ENCODE measurements around the gene ADCY10. TPM values are rescaled to one million over a fixed set of nuclear protein-coding genes. Genes with fewer than 3 reads are reported as not detected.
"Not testable (repeated sequence)": the region's sequence is repeated elsewhere in the genome, so short reads cannot be mapped to it uniquely, and the experiment has no call there.

ADCY10 gene
- total RNA-seq, 2 experiments from 2014 or later = not detected

DNA sequence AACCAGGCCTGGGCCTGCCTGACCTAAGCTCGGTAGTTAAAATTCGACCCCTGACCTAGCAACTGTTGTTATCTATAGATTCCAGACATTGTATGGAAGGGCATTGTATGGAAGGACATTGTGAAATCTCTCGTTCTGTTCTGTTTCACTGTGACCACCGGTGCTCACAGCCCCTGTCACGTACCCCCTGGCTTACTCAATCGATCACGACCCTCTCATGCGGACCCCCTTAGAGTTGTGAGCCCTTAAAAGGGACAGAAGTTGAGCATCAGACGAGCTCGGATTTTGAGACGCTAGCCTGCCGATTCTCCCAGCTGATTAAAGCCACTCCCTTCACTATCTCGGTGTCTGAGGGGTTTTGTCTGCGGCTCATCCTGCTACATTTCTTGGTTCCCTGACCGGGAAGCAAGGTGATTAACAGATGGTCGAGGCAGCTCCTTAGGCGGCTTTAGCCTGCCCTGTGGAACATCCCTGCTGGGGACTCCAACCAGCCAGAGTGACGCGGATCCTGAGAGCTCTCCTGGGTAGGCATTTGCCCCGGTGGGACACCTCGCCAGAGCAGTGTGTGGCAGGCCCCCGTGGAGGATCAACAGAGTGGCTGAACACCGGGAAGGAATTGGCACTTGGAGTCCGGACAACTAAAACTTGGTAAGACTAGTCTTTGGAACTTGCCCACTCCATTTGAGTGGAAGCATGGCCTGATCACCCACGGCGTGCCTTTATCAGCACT is 50.6 kb downstream of the ADCY10 start:
- POLR2A ChIA-PET, CTCF ChIA-PET: not testable (repeated sequence)

DNA sequence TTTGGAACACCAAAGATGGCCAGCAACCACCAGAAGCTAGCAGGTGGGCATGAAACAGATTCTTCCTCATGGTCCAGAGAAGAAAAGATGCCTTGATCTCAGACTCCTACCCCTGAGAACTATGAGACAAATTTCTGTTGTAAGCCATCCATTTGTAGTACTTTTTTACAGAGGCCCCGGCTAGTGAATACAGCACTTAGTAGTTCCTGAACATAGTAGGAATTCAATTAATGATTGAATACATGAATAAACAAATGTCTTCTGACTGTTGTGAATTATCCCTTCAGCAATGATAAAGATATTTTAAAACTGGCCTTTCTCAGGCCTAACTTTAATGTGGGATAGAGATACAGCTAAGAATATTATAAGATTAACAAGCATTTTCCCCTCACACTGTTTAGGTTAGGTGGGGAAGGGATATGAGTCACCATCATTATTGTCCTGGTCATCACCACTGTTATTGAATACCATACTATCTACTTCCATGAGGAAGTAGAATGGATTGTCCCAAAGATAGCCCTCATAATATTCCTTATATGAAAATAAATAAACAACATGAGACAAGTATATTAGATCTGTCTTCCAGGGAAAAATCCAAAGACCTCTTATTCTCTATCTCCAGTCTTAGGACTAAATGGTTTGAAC is 51.4 kb downstream of the ADCY10 start:
- ChIA-PET CTCF (no interaction called here), POLR2A (no interaction called here)

DNA sequence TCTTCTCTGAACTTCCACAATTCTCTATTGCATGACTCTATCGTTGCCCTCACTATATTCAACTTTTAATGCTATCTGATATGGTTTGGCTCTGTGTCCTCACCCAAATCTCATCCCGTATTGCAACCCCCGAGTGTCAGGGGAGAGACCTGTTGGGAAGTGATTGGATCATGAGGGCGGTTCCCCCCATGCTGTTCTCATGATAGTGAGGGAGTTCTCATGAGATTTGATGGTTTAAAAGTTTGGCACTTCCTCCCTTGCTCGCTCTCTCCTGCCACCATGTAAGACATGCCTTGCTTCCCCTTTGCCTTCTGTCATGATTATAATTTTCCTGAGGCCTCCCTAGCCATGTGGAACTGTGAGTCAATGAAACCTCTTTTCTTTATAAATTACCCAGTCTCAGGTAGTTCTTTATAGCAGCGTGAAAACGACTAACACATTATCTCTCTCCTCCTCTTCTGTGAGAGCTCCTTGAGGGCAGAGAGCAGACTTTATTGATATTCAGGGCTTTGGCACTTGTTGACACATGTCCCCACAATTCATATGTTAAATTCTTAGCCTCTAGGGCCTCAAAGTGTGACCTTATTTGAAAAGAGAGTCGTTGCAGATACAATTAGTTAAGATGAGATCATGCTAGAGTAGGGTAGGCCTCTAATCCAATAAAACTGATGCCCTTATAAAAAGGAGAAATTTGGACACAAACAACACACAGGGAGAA is 52.1 kb downstream of the ADCY10 start:
- ChIA-PET CTCF (no interaction called here), POLR2A (no interaction called here)

DNA sequence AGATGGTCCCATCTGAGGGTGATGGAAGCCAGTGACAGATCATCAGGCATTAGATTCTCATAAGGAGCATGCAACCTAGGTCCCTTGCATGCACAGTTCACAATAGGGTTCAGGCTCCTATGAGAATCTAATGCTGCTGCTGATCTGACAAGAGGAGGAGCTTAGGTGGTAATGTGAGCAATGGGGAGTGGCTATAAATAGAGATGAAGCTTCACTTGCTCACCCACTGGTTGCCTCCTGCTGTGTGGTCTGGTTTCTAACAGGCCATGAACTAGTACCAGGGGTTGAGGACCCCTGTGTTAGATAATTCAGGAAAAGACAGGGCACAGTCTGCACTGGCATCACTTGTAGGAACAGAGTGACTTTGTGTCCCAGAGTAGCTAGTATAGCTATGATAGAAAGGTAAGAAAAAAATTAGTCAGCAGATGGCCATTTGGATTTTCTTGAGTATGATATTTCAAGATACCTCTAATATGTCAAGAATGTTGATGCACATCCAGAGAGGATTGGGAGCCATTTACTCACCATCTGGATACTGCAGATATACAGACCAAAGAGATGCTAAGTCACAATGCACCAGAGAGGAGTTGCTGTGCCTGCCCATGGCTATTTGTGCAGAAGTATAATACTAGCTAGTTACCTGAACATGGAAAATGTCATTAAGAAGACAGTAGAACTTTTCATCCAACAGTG is 53.6 kb downstream of the ADCY10 start:
- CTCF ChIA-PET = no interaction called here
- POLR2A ChIA-PET = no interaction called here

DNA sequence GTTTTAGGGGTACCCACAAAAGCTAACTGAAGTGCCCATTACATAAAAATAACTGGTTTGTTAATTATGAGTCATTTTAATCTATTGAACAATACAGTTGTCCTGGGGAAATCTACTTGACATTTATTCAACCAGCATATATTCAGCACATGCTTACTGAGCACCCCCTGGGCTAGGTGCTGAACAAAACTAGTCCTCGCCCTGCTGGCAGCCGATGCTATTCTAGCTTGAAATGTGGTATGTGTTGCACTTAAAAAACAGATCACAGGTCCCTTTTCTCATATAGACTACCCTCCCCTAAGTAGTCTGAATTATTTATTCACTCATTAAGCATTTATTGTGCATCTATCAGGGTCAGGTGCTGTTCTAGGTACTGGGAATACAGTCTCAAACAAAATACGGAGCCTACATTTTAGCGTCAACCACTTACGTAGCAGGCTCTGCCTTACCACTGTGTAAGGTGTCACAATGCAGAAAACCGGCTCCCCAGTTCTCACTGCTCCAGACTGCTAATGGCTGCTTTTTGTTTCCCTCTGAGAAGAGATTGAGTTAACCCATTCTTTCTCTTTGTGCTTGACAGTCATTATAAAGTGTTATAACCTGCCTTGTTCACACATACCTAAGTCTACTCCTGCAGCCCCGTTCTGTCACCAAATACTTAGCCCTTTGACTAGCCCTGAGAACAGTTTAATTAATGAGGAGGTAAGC is 57.1 kb downstream of the ADCY10 start:
- CTCF ChIA-PET = no interaction called here
- POLR2A ChIA-PET = no interaction called here

DNA sequence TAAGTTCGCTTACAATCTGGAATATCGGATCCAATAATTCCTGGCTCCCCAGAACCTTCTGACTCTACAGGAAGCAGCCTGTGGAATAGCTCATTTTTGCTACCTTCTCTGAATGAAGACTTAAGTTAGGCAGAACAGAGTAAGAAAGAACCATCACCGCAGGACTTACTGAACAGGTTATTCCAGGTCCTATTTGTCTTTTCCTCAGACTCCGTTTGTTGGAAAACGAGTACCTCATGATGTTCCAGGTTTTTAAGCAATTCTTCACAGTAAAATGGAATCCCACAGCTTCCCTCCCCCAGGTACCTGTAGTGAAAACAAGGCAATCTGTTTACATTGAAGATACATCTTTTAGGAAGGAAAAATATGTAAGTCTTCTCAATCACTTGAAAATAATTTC is 59.8 kb downstream of the ADCY10 start:
- ChIA-PET CTCF (no interaction called here), POLR2A (no interaction called here)

DNA sequence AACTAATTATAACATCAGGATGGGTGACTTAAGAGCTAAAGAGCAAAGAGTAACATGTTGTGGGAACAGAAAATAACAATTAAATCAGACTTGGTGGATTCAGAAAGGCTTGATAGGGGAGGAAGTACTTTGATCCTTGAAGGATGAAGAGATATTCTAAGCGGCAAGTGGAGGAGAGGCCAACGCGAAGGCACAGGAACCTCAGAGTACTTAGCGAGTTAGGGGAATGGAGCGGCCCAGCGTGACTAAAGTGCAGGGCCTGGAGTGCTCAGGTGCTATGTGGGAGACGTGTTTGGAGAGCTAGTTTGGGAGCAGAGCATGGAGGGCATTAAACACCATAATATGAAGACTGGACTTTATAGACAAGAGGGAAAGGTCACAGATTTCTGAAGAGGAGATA is 64.3 kb downstream of the ADCY10 start:
- POLR2A ChIA-PET = no interaction called here
- CTCF ChIA-PET = no interaction called here

DNA sequence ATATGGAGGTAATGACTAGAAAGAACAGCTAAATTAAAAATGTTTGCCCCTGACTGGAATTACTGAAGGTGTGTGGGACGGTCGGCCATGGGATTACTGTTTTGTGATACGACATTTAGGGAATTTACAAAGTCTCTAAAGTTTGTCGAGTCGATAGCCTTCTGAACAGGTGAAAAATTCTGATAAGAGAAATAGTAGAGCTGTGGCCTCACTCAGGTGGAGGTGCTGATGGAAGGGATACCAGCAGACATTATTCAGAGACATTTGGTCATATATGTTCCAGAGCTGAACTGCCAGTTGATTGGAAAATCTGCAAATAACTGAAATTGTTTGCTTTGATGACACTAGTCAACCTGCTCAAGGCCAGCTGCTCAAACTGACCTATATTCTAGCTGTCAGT is 71.1 kb downstream of the ADCY10 start:
- CTCF ChIA-PET = no interaction called here
- POLR2A ChIA-PET = no interaction called here

DNA sequence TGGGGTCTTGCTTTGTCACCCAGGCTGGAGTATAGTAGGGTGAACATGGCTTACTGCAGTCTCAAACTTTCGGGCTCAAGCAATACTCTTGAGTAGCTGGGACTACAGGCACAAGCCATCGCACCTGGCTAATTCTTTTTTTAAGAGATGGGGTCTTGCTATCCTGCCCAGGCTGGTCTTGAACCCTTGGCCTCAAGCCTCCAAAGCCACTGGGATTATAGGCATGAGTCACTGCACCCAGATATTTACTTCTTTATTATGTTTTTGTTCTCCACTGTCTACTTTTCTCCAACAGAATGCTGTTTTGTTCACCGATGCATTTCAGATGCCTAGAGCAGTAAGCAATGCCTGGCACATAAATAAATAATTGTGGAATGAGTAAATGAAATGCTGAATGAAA is 72.4 kb downstream of the ADCY10 start:
- POLR2A ChIA-PET = no interaction called here
- CTCF ChIA-PET = no interaction called here

DNA sequence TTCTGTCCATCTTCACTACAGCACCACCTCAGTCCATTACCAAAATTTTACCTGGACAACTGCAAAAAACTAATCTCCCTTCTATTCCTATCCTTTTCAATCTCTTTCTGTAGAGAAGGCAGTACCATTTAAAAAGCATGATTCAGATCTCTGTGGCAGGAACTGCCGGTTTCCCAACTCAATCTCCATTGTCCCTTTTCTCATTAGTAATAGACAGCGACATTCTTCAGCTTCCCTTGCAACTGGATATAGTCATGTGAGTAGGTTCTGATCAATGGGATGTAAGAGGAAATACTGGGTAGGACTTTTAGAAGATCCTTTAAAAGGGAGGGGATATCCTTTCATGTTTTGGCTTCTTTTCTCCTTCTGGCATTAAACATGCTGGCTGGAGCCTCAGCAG is 74.9 kb downstream of the ADCY10 start:
- POLR2A ChIA-PET = no interaction called here
- CTCF ChIA-PET = no interaction called here

DNA sequence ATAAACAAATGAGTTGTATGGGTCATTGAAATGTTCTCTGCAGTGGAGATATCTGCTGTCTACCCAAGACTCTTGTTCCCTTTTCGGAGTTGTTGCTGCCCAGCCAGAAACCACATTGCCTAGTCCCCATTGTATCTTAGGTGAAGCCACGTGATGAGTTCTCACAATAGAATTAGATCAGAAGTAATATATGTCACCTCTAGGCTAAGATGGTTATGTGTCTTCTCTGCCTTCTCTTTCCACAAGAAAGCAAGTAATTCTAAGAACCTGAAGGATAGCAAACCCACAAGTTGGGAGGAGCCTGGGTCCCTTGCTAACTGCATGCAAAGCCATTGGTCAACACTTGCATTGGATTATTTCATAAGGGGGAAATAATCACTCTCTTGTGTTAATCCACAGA is 76.6 kb downstream of the ADCY10 start:
- CTCF ChIA-PET = no interaction called here
- POLR2A ChIA-PET = no interaction called here

DNA sequence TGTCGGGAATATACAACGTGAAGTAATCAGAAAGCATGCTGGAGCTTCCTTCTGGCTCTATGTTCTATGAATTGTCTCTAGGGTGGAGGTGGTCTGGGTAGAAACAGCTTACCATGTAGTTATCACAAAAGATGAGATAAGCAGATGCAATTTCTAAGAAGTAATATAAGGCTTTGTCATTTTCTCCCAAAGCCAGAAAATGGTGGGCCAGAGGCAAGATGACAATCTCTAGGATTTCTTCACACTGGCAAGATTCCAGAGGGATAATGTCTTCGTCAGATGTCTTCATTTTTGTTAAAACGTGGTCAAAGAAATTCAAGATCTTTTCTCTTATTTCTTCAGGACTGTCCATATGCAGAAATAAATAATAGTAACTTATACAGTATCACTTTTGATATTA is 77.7 kb downstream of the ADCY10 start:
- POLR2A ChIA-PET = no interaction called here
- CTCF ChIA-PET = interaction anchor here (0.6 kb wide), 1 partner anchor 120 kb away, joined by 5 read pairs; no protein-coding TSS in a partner anchor

DNA sequence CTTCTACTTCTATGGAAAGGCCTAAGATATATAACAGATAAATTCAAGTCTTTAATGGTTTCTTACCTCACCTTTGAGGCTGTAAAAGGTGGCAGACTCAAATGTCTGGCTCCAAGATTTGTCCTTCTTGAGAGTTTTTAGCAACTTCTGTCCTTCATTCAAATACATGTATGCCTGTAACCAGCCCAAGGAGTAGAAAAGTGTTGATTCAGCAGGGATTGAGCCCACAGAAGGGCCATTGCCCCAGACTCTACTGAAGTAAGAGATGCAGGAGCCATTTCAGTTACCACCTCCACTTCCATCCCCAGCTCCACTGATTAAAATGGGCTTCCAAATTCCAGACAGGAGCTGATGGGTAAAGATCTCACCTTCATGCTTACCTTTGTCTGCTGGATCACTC is 80.0 kb downstream of the ADCY10 start:
- CTCF ChIA-PET = no interaction called here
- POLR2A ChIA-PET = no interaction called here

DNA sequence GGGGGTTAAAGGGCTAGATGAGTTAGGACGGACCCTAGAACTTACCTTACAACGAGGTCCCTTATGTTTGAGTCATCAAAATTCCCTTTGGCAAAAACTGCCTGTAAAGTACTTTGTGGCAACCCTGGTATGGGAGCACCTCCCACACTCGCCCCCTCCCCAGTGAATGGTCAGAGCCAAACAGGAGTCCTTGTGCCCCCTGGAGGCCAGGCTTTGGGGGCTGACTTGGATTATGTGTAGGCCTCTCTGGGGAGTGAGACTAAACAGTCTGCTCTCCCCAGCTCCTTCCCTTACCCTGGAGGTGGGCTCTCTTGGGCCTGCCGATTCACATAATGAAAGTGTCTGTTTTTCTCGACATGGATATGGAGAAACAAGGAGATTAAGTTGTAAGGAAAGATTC is 81.2 kb downstream of the ADCY10 start:
- POLR2A ChIA-PET = no interaction called here
- CTCF ChIA-PET = no interaction called here

DNA sequence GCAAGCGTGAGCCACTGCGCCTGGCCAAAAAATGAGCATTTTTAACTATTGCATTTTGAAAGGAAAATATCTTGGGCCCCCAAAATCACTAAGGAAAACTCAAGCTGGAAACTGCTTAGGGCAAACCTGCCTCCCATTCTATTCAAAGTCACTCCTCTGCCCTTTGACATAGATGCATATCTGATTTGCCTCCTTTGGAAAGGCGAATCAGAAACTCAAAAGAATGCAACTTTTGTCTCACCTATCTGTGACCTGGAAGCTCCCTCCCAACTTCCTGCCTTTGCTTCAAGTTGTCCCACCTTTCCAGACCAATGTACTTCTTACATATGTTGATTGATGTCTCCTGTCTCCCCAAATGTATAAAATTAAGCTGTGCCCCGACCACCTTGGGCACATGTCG is 83.3 kb downstream of the ADCY10 start:
- CTCF ChIA-PET, POLR2A ChIA-PET: not testable (repeated sequence)

DNA sequence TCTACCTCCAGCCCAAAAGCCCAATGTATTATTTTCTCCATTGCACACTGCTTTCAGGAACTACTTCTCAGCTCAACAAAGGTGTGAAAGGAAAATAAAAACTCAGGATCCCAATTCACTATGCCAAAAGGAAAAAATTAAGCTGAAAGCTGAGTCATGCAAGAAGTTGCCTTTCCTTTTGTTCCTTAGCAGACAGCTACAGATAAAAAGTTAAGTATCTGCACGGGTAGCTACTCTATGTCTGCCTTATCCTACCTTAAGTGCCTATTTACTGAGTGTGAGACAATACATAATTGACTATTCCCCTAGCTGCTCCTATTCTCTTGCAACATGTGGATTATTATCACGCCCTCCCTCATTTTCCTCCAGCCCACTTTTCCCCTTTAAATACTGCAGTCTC is 84.1 kb downstream of the ADCY10 start:
- POLR2A ChIA-PET = no interaction called here
- CTCF ChIA-PET = no interaction called here

DNA sequence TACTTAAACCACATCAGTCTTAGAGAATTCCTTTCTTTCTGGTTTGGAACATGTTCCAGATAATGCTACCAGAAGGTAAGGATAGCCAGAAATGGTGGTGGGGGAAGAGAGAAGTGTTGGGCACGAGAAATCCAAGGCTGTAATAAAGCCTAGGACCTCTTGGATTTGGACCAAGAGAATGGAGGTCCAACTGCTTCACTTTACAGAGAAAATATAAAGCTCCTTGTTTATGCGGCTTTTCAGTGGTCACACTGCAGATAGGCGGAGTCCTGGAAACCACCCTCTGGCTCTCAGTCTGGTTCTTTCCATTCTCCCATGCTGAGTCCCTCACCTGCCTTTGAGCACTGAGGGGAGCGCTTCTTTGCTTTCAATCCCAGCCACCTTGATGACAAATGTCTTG is 87.8 kb downstream of the ADCY10 start:
- POLR2A ChIA-PET = no interaction called here
- CTCF ChIA-PET = no interaction called here

DNA sequence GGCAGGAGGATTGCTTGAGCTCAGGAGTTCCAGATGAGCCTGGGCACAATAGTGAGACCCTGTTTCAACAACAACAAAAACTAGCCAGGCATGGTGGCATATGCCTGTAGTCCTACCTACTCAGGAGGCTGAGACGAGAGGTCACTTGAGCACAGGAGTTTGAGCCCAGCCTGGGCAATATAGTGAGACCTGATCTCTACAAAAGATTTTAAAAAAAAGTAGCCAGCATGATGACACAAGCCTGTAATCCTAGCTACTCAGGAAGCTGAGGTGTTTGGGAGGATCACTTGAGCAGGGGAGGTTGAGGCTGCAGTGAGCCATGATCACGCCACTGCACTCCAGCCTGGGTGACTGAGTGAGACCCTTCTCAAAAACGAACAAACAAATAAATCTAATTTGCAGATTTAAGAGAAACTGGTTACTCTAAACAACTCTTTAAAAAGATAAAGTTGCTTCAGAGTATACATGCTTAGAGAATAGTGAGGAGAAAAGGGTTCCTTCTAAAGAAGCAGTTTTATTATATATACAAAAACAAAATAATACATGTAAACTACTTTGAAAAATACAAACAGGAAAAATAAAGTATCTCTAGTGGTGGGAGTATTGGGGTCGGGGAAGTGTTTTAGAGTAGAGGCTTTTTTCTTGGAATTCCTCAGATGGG is 88.4 kb downstream of the ADCY10 start:
- ChIA-PET POLR2A (no interaction called here), CTCF (no interaction called here)

DNA sequence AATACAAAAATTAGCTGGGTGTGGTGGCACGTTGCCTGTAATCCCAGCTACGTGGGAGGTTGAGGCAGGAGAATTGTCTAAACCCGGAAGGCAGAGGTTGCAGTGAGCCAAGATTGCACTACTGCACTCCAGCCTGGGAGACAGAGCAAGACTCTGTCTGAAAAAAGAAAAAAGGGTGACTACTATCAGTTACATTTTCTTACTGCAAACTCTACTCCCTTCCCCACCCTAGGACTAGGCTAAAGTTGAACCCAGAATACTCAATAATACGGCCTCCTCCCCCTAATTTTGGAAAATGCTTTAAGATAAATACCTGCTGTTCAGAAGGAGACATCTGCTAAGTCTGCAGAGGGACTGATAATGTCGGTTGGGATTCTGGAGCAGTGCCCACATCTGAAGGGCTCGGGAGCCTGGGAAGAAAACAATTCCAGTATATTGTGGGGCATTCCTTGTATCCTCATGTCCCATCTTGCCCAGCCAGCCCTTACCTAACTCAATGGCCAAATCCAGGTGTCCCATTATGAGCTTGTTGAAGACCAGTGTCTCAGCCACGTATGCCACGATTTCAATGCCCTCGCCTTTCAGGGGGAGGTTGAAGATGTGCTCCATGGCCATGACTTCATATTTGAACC is 89.7 kb downstream of the ADCY10 start:
- ChIA-PET CTCF (no interaction called here), POLR2A (no interaction called here)
